ENCODE data around the gene GJA10. TPM values are rescaled to one million over a fixed set of nuclear protein-coding genes. Genes with fewer than 3 reads are reported as not detected.

Gene GJA10
- total RNA-seq, 2 experiments from 2014 or later: not detected

GRCh38 chr6:89916136-89916920 is 22.1 kb downstream of the GJA10 start:
- POLR2A ChIA-PET: no interaction called here

GRCh38 chr6:89917216-89917615 is 22.9 kb downstream of the GJA10 start:
- ChIA-PET POLR2A (no interaction called here), CTCF (no interaction called here)

More at GRCh38 chr6:89916136-89916920, 22.1 kb downstream of the GJA10 start:
- CTCF ChIA-PET: no interaction called here

- ChIA-PET POLR2A (no interaction called here), CTCF (no interaction called here)
These were observed 23.6 kb downstream of the GJA10 start for GRCh38 chr6:89917801-89918366.

- CTCF ChIA-PET: interaction anchor here (1.9 kb wide), 1 partner anchor 19 kb away, joined by 8 read pairs; no protein-coding TSS in a partner anchor
- POLR2A ChIA-PET: no interaction called here
These were observed 26.9 kb downstream of the GJA10 start for GRCh38 chr6:89921197-89921596.

GRCh38 chr6:89921691-89922090 is 27.4 kb downstream of the GJA10 start:
- CTCF ChIA-PET: interaction anchor here (1.9 kb wide), 1 partner anchor 19 kb away, joined by 8 read pairs; no protein-coding TSS in a partner anchor
- POLR2A ChIA-PET: no interaction called here

GRCh38 chr6:89924231-89924630 is 30.0 kb downstream of the GJA10 start:
- ChIA-PET CTCF (interaction anchor here (0.9 kb wide), 1 partner anchor 16 kb away, joined by 3 read pairs; no protein-coding TSS in a partner anchor), POLR2A (interaction anchor here (0.6 kb wide), 1 partner anchor 40 kb away, joined by 4 read pairs; no protein-coding TSS in a partner anchor)

- POLR2A ChIA-PET: no interaction called here
- CTCF ChIA-PET: no interaction called here
These were observed 31.6 kb downstream of the GJA10 start for GRCh38 chr6:89925826-89926225.

GRCh38 chr6:89927264-89927663 is 33.0 kb downstream of the GJA10 start:
- POLR2A ChIA-PET: no interaction called here
- CTCF ChIA-PET: no interaction called here

- POLR2A ChIA-PET: no interaction called here
- CTCF ChIA-PET: no interaction called here
These were observed 33.7 kb downstream of the GJA10 start for GRCh38 chr6:89927791-89928550.

- ChIA-PET POLR2A (no interaction called here), CTCF (no interaction called here)
These were observed 34.3 kb downstream of the GJA10 start for GRCh38 chr6:89928604-89929003.

- CTCF ChIA-PET: no interaction called here
- POLR2A ChIA-PET: no interaction called here
These were observed 36.5 kb downstream of the GJA10 start for GRCh38 chr6:89930789-89931188.

GRCh38 chr6:89932245-89932802 is 38.1 kb downstream of the GJA10 start:
- CTCF ChIA-PET: no interaction called here
- POLR2A ChIA-PET: no interaction called here

GRCh38 chr6:89934685-89935366 is 40.6 kb downstream of the GJA10 start:
- POLR2A ChIA-PET: no interaction called here
- CTCF ChIA-PET: interaction anchor here (0.6 kb wide), 1 partner anchor 1908 kb away, joined by 3 read pairs; no protein-coding TSS in a partner anchor

GRCh38 chr6:89936177-89936576 is 41.9 kb downstream of the GJA10 start:
- POLR2A ChIA-PET: no interaction called here
- CTCF ChIA-PET: no interaction called here

GRCh38 chr6:89938014-89938413 is 43.7 kb downstream of the GJA10 start:
- CTCF ChIA-PET: interaction anchor here (2.5 kb wide), 1 partner anchor 541 kb away, joined by 6 read pairs; no protein-coding TSS in a partner anchor
- POLR2A ChIA-PET: no interaction called here

- ChIA-PET POLR2A (interaction anchor here (0.6 to 0.7 kb wide), 2 partner anchors 315 to 517 kb away, joined by 3 to 5 read pairs; no protein-coding TSS in a partner anchor), CTCF (interaction anchor here (0.7 to 2.5 kb wide), 2 partner anchors 538 to 540 kb away, joined by 3 to 6 read pairs; no protein-coding TSS in a partner anchor)
These were observed 44.9 kb downstream of the GJA10 start for GRCh38 chr6:89939144-89939543.

GRCh38 chr6:89940225-89941027 is 46.2 kb downstream of the GJA10 start:
- ChIA-PET POLR2A (no interaction called here), CTCF (interaction anchor here (0.6 to 1.6 kb wide), 29 partner anchors 8 to 887 kb away, joined by 3 to 17 read pairs (median 3); no protein-coding TSS in a partner anchor)

GRCh38 chr6:89941031-89941762 is 46.9 kb downstream of the GJA10 start:
- POLR2A ChIA-PET: no interaction called here
- CTCF ChIA-PET: interaction anchor here (0.6 to 1.6 kb wide), 23 partner anchors 7 to 568 kb away, joined by 3 to 17 read pairs (median 4); no protein-coding TSS in a partner anchor

All from activated CD8-positive, alpha-beta memory T cell treated with anti-CD3 and anti-CD28 coated beads for 36 hours (primary cell).